Embryonic facial prominence (tissue), 1 donor: ENCODE measurements around the gene SPDYE18.
"Not testable (repeated sequence)": the region's sequence is repeated elsewhere in the genome, so short reads cannot be mapped to it uniquely, and the experiment has no call there.

Experiments used
- DNase-seq: peaks from one replicate; pipeline ENCODE4 v3.0.0-alpha.2; 2016; ENCODE audit errors: extremely low spot score

The SPDYE18 gene

DNA sequence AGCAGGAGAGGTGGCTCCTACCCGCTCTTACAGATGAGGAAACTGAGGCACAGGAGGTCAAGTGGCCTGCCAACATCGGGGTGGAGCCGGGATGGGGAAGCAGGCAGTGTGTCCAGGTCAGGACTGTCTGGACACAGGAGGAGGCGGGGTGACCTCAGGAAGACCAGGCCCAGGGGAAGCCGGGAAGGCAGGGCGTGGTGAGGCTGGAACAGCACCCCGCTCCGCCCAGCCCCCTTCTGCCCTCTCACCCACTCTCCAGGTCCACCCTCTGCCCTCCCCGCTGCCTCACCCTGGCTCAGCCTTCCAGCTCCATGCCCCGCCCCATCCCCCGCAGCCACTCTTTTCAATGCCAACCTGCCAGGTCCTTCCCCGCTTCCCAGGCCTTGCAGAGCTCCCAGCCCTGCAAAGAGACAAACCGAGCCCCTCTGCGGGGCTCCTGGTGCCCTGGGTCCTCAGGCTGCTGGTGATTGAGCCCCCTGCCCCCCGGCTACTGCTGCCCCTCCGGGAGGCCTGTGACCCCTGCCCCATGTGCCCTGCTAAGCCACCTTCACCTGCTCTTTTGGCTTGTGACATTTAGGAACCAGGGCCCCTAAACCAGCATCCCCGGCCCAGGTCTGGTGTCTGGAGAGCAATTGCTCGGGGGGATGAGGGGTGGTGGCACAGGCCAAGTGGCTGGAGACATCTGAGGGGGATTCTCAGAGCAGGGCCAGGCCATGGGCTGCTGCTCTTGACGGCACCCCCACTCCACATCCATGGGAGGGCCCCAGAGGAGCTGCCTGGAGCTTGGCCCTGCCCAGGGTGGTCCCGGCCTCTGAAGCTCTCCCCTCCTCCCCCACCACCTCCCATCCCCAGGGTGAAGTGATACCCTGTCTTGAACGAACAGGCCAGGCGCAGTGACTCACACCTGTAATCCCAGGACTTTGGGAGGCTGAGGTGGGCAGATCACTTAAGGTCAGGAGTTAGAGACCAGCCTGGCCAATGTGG lies 55.9 kb downstream of the SPDYE18 start:
- not testable (repeated sequence) for DNase-seq

DNA sequence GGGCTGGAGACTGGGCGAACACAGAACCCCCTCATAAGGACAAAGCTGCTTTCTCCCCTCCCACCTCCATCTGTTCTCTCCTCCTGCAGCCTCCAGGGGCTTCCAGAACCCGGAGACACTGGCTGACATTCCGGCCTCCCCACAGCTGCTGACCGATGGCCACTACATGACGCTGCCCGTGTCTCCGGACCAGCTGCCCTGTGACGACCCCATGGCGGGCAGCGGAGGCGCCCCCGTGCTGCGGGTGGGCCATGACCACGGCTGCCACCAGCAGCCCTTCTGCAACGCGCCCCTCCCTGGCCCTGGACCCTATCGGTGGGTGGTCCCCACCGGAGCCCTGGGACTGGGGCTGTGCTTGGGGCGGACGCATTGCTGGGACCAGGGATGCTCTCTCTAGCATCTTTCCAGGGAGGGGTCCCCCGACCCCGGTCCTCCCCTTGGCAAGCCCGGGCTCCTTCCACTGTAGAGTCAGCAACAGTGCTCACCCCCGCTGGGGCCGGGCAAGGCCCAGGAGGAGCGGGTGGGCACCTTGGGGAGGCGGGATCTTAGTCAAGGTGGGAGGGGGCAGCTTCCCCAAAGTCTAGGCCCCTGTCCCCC lies 56.8 kb downstream of the SPDYE18 start:
- DNase-seq: not testable (repeated sequence)

DNA sequence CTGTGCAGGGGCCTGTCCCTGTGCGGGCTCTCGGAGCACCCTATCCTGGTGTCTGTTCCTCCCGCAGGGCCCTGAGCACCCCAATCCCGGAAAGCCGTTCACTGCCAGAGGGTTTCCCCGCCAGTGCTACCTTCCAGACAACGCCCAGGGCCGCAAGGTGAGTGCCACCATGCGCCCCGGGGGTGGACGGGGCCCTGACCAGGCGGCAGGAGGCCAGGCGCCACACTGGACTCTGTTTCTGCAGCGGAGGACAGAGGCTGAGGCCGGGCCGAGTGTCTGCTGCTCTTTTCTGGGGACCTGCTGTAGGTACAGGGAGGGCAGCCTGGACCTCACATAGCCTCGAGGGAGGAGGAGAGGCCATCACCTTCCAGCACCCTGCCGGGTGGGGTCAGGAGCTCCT lies 58.2 kb downstream of the SPDYE18 start:
- not testable (repeated sequence) for DNase-seq

DNA sequence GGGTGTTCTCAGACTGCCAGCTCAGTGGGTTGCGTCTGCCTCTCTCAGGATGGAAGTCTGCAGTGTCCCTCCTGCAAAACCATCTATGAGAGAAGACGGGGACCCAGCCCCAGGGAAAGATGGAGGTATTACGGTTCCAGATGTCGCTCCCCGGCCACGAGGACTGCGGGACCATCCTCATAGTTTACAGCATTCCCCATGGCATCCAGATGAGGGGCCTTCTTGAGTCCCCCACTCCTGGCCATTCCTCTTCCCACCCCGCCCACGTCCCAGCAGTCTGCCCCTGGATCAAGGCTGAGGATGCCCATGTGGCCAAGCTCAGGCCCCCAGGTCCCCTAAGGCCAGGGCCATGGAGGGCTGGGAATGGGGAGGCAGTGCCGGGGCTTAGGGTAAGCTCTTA lies 59.1 kb downstream of the SPDYE18 start:
- DNase-seq: not testable (repeated sequence)

DNA sequence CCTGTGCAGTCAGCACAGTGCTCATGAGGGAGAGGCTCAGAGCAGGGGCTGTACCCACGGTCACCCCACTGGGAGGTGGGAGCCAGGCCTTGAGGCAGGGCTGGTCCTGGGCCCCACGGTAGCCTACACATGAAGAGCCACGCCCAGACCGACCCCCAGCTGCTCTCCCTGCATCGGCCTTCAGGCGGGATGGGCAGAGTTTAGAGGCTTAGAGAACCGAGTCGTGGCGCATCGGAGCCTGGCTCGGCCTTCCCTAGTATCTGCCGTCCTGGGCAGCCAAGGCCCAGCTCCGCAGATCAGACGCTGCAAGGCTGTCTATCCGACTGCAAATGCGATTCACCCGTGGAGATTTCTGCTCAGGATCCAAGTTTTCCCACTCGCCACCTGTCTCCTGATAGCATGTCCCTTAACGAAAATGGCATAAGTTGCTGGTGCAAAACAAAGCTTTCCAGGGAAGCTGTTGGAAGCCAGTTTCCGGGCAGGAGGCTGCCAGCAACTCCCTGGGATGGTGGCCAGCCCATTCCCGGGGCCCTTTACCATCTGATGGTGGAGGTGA lies 59.6 kb downstream of the SPDYE18 start:
- DNase-seq: not testable (repeated sequence)

DNA sequence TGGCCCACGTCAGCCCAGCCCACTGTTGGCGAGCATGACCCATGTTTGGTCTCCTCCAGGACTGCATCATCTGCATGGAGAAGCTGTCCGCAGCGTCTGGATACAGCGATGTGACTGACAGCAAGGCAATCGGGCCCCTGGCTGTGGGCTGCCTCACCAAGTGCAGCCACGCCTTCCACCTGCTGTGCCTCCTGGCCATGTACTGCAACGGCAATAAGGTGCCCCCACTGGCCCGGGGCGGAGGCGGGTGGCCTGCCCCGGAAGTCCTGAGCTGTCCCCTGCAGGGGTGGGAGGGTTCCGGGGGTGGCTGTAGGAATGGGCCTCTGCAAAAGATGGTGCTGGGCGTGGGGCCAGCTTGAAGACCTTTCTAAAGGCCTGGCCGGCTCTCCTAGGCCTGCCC lies 60.3 kb downstream of the SPDYE18 start:
- not testable (repeated sequence) for DNase-seq
